Gastrocnemius medialis (tissue), 4 donors: ENCODE results near the gene VPS54.

ENCODE experiments used
- POLR2A ChIP-seq, 2 donors: fragments of 450-650 bp; IDR thresholded peaks; one replicate each; pipeline ENCODE4 v1.6.1; 2017; ENCODE audit warnings: antibody characterized with exemption in 2 of 2, mild to moderate bottlenecking in 2 of 2, moderate library complexity in 2 of 2
- TF ChIP-seq, protein P1 (sequence below), 5 experiments: fragments of 450-650 bp in 3 of 5; fragments of 200-600 bp in 2 of 5; sonication (generic) in 2 of 5; IDR thresholded peaks in 4 of 5; conservative IDR thresholded peaks in 1 of 5; 1 replicate in 4 of 5; 2 replicates in 1 of 5; pipeline ENCODE4 v1.5.1; 2016 to 2019; ENCODE audit warnings: antibody characterized with exemption in 5 of 5, mild to moderate bottlenecking in 3 of 5, moderate library complexity in 3 of 5

GRCh38 chr2:63872571-63873328, 146.5 kb downstream of the VPS54 start:
- TF ChIP-seq, protein P1, sequence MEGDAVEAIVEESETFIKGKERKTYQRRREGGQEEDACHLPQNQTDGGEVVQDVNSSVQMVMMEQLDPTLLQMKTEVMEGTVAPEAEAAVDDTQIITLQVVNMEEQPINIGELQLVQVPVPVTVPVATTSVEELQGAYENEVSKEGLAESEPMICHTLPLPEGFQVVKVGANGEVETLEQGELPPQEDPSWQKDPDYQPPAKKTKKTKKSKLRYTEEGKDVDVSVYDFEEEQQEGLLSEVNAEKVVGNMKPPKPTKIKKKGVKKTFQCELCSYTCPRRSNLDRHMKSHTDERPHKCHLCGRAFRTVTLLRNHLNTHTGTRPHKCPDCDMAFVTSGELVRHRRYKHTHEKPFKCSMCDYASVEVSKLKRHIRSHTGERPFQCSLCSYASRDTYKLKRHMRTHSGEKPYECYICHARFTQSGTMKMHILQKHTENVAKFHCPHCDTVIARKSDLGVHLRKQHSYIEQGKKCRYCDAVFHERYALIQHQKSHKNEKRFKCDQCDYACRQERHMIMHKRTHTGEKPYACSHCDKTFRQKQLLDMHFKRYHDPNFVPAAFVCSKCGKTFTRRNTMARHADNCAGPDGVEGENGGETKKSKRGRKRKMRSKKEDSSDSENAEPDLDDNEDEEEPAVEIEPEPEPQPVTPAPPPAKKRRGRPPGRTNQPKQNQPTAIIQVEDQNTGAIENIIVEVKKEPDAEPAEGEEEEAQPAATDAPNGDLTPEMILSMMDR (IDR thresholded peaks at IDR 0.05 in 4 of 5, conservative IDR thresholded peaks at IDR 0.05 in 1 of 5): no peak
- no peak for TF ChIP-seq POLR2A (IDR thresholded peaks at IDR 0.05)
